A549 (cell line): Measurements from ENCODE around the gene CNTNAP5.

Source experiments
- BHLHE40 ChIP-seq: IDR thresholded peaks from 2 replicates; pipeline ENCODE4 v1.6.1; 2012; ENCODE audit warnings: low read depth, low read length, inconsistent platforms
- CEBPB ChIP-seq, 2 experiments: fragments of >200 bp in 1 of 2; sonication (Bioruptor Twin) in 1 of 2; formaldehyde crosslinking in 1 of 2; IDR thresholded peaks; 2 replicates each; pipeline ENCODE4 v1.6.1; 2012 to 2016
- ELK1 ChIP-seq: fragments of 150-350 bp; IDR thresholded peaks from 2 replicates; pipeline ENCODE4 v1.6.1; 2014; ENCODE audit warnings: low read depth, mild to moderate bottlenecking, low read length
- EP300 ChIP-seq, 2 experiments: fragments of >200 bp; sonication (Bioruptor Twin); formaldehyde crosslinking; IDR thresholded peaks; 2 replicates in 1 of 2; 3 replicates in 1 of 2; pipeline ENCODE4 v1.6.1; 2016 to 2017
- ESRRA ChIP-seq: fragments of 150-350 bp; IDR thresholded peaks from 2 replicates; pipeline ENCODE4 v1.6.1; 2014; ENCODE audit warnings: mild to moderate bottlenecking, low read length, borderline replicate concordance
- MAFK ChIP-seq: fragments of 450-650 bp; IDR thresholded peaks from 2 replicates; pipeline ENCODE4 v1.6.1; 2014; ENCODE audit not compliant: partially characterized antibody
- POLR2A ChIP-seq: IDR thresholded peaks from 2 replicates; pipeline ENCODE4 v1.6.1; 2012; ENCODE audit warnings: mild to moderate bottlenecking, low read length
- TF ChIP-seq, protein P1 (sequence below): fragments of >200 bp; sonication (Bioruptor Twin); formaldehyde crosslinking; IDR thresholded peaks from 3 replicates; pipeline ENCODE4 v1.5.1; 2016

- TF ChIP-seq POLR2A (no peak), BHLHE40 (no peak), ELK1 (no peak), EP300 (IDR thresholded peaks at IDR 0.05) (no peak), ESRRA (no peak), CEBPB (IDR thresholded peaks at IDR 0.05) (no peak), MAFK (no peak)
- TF ChIP-seq, protein P1, sequence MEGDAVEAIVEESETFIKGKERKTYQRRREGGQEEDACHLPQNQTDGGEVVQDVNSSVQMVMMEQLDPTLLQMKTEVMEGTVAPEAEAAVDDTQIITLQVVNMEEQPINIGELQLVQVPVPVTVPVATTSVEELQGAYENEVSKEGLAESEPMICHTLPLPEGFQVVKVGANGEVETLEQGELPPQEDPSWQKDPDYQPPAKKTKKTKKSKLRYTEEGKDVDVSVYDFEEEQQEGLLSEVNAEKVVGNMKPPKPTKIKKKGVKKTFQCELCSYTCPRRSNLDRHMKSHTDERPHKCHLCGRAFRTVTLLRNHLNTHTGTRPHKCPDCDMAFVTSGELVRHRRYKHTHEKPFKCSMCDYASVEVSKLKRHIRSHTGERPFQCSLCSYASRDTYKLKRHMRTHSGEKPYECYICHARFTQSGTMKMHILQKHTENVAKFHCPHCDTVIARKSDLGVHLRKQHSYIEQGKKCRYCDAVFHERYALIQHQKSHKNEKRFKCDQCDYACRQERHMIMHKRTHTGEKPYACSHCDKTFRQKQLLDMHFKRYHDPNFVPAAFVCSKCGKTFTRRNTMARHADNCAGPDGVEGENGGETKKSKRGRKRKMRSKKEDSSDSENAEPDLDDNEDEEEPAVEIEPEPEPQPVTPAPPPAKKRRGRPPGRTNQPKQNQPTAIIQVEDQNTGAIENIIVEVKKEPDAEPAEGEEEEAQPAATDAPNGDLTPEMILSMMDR = no peak
Observed at GRCh38 chr2:124193706-124194105, 168.6 kb downstream of the CNTNAP5 start.
